GM12878 (cell line): ENCODE results near the gene UGT1A6.

ENCODE experiments used
- BHLHE40 ChIP-seq, 2 experiments: fragments of 450-650 bp in 1 of 2; IDR thresholded peaks; 2 replicates each; pipeline ENCODE4 v1.6.1; 2011 to 2017; ENCODE audit warnings: low read depth in 2 of 2, borderline replicate concordance in 1 of 2, improper control_type of control experiment in 1 of 2, low read length in 1 of 2, mild to moderate bottlenecking in 1 of 2
- CTCF ChIP-seq, 3 experiments: IDR thresholded peaks in 2 of 3; conservative IDR thresholded peaks in 1 of 3; 2 replicates each; pipeline ENCODE4 v1.5.1; 2011; ENCODE audit warnings: low read depth in 3 of 3, low read length in 3 of 3, mild to moderate bottlenecking in 3 of 3, control low read depth in 2 of 3, moderate library complexity in 2 of 3, inconsistent platforms in 1 of 3, mixed read lengths in 1 of 3; ENCODE audit not compliant: control insufficient read depth in 2 of 3, insufficient read depth in 1 of 3; ENCODE audit errors: extremely low read depth in 1 of 3
- EZH2 ChIP-seq: IDR thresholded peaks from 2 replicates; pipeline ENCODE4 v1.6.1; 2012; ENCODE audit warnings: low read depth, mild to moderate bottlenecking, control low read depth, inconsistent platforms, low read length, borderline replicate concordance; ENCODE audit not compliant: control insufficient read depth
- POLR2AphosphoS5 ChIP-seq: IDR thresholded peaks from 2 replicates; pipeline ENCODE4 v1.6.1; 2011; ENCODE audit warnings: mild to moderate bottlenecking, low read length, inconsistent platforms
- SIN3A ChIP-seq: IDR thresholded peaks from 2 replicates; pipeline ENCODE4 v1.6.1; 2012; ENCODE audit warnings: low read depth, low read length, improper control_type of control experiment
- SMAD1 ChIP-seq: fragments of 450-650 bp; IDR thresholded peaks from 2 replicates; pipeline ENCODE4 v1.6.1; 2018; ENCODE audit warnings: mild to moderate bottlenecking, low read depth; ENCODE audit not compliant: partially characterized antibody
- SP1 ChIP-seq: IDR thresholded peaks from one replicate; pipeline ENCODE4 v1.6.1; 2011; ENCODE audit warnings: low read depth, low read length

- TF ChIP-seq BHLHE40 (IDR thresholded peaks at IDR 0.05; ENCODE audit: borderline replicate concordance in 1 of 2, low read depth in 2 of 2, low read length in 1 of 2) (no peak), EZH2 (no peak), SIN3A (no peak), CTCF (IDR thresholded peaks at IDR 0.05 in 2 of 3, conservative IDR thresholded peaks at IDR 0.05 in 1 of 3; ENCODE audit: control insufficient read depth in 2 of 3, extremely low read depth in 1 of 3, insufficient read depth in 1 of 3, low read depth in 3 of 3, low read length in 3 of 3) (no peak), SP1 (no peak), POLR2AphosphoS5 (no peak), SMAD1 (no peak)
Measured at GRCh38 chr2:233761040-233761769, 68.5 kb downstream of the UGT1A6 start.
